ENCODE data around the gene IFNA14.
A peak's percentile ranks its signal among the peaks of the same experiment; 100 is the strongest.
"Not testable (repeated sequence)": the region's sequence is repeated elsewhere in the genome, so short reads cannot be mapped to it uniquely, and the experiment has no call there.

The IFNA14 gene

DNA sequence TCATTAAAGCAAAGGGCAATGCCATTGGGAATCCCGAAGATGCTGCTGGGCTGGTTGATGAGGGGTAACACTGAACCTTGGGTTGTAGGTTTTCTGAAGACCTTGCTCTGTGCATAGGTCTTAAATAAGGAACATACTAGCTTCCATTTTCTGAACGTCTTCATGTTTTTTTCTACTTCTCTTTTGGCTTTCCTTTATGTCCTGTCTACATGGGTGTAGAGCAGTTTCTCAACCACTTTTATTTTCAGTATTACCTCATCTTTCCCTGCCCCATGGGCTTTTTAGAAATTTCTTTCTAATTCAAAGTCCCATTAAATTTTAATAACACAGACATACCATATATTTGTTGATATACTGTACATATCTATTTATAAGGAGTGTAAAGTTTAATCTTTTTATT is at the start of gene IFNA14:
Gene IFNA14, minus strand, starts transcription at position 95 of the 400 bp plus-strand sequence. Its CDS starts 70 bp downstream, at position 25.
- no peak for DNase-seq

DNA sequence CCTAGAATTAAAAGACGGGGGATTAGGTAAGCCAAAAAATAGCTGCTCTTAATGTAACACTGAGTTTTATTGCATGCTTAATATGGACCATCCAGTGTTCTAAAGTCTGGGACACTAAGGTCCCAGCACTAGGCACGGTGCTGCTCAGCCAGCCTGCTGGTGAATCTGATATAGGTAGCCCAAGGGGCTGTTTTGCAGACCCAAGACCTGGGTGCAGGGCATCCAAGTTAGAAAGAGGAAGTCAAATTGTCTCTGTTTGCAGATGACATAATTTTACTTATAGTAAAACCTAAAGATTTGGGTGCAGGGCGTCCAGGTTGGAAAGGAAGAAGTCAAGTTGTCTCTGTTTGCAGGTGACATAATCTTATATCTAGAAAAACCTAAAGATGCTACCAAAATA is 47.5 kb upstream of the IFNA14 start:
- no peak for DNase-seq

DNA sequence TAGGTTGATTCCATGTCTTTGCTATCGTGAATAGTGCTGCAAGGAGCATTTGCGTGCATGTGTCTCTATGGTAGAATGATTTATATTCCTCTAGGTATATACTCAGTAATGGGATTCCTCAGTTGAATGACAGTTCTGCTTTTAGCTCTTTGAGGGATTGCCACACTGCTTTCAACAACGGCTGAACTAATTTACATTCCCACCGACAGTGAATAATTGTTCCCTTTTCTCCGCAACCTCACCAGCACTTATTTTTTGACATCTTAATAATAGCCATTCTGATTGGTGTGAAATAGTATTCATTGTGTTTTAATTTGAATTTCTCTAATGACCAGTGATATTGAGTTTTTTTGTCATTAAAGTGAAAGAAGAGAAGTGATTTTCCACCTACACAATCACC is 46.9 kb upstream of the IFNA14 start:
- no peak for DNase-seq

DNA sequence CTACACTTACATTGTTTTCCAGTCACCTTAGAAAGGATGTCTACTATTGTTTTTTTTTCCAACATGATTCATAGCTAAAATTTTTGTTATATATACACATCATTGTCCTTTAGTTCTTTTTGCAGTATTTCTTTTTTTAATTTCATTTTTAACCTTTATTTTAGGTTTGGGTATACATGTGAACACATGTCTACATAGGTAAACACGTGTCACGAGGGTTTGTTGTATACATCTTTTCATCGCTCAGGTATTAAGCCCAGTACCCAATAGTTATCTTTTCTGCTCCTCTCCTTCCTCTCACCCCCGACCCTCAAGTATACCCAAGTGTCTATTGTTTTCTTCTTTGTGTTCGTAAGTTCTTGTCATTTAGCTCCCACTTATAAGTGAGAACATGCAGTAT is 46.3 kb upstream of the IFNA14 start:
- DNase-seq = no peak

DNA sequence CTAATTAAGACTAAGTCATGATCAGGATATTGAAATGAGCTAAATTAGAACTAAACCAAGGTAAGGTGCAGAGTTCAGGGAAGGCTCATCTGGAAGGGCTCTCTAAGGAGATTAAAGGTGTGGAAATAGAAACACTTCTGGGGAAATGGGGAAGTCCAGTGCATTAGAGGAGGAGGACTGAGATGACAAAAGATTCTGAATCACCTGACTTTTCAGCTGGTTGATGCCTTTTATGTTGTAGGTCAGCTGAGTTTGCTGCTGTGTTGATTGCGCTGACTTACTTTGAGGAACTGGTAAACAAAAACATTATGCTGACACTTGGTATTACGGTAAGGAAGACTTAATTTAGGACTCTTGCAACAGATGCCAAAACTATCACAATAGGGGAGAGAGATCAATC is 41.5 kb upstream of the IFNA14 start:
- DNase-seq = no peak

DNA sequence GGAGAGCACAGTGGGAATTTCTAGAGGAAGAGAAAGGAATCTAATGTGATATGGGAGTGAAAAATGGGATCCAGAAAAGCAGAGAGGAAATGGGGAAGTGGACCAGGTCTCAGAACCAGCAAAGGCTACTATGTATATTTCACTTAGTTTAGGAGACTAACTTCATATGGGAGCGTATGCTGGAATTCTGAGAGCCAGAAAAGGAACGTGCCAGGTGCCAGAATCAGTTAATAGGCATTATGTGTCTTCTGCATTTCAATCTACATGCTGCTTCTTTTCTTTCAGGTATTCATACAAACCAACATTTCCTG is 28.5 kb upstream of the IFNA14 start:
- DNase-seq = no peak

DNA sequence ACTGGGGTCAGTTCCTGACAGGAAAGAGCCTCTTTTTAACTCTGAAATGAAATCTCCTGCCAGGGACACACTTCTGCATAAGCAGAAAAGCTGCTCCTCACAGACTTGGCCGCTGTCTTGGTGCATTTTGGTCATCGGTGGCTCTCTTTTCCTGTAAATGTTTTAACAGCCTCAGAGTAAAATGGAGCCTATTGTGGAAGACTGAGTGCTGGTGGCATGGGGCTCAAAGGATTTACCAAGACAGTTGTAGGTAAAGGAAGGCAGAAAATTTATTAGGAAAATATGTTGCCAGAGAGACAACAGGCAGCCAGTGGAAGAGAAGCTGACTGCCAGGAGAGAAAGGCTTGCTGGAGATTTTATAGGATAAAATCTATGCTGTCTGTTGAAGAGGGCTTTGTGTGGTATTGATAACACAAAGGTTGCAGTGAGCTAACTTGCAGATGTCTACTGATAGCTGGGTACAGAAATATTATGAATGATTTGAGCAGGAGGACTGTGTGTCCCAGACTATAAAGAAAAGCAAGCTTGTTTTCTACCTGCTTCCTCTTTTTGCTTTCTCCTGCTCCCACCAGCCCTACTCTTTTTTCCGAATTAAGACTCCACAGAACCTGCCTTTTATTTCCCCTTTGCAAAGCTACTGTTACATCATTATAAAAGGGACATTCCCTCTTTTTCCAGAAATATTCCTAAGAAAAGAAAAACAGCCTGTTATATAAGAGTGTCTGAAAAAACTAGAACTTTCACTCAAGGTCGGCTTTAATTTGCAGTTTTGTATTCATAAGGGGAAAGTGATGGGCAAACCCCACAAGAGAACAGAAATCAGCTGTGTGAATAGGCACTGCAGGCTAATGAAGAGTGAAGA is 27.9 kb upstream of the IFNA14 start:
- DNase-seq = no peak

DNA sequence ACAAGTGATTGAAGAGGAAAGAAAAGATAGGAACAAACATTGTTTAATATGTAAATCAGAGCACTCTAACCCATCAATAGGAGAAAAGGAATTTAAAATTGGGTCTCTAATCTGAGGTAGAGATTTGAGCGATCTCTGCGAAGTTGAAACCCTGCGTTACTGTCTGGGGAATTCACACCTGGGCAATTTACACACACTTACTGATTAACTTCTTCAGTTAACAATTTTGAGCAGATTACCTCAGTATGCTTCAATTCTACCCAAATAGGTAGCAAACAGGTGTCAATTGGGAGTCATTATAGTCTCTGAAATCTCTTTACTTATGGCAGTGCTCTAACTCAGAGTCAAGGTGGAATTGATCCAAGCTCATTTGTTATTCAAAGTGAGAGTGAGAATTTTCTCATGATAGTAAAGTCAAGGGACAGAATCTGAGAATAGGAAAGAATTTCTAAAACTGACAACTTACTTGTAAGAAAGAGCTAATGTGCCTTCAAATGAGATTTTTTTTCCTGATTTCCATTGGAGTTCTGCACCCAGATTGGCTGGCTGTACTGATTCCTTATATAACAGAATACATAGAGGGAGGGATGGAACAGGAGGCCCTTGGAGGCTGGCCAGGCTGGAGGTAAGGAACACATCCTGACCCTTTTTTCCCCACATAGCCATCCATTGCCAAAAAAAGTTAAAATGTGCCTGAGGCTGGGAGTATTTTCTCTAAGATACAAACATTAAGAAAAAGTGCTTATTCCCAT is 27.1 kb upstream of the IFNA14 start:
- no peak for DNase-seq

DNA sequence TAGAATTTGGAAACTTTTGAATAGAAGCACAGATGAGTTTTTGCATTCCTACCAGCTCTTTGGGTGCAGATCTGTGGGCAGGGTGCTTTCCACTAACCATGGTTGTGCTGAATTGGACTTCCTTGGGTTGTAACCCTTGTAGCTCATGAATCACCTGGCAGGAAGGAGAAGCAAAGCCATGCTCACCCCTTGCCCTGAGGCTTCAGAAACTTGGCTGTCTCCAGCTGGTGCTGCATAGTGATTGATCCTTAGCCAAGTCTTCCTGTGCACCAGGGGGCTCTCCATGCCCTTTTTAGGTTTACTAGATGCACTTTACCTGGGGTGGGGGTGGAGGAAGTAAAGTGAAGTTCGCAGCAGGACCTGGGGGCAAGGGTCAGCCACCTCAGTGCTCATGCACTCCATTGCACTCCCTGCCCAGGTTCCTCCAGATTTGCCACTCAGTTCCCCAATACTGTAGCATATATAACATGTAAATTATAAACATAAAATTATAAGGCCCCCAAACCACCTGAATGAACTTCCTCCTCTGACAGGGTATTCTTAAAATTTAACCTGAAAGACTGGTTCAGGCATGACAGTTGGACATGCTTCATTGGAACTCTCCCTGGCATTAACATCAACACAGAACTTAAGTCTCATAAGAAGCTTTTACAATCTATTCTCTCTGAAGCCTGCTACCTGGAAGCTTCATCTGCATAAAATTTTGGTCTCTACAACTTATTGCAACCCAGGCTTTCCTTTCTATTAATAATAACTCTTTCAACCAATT is 25.8 kb upstream of the IFNA14 start:
- no peak for DNase-seq

DNA sequence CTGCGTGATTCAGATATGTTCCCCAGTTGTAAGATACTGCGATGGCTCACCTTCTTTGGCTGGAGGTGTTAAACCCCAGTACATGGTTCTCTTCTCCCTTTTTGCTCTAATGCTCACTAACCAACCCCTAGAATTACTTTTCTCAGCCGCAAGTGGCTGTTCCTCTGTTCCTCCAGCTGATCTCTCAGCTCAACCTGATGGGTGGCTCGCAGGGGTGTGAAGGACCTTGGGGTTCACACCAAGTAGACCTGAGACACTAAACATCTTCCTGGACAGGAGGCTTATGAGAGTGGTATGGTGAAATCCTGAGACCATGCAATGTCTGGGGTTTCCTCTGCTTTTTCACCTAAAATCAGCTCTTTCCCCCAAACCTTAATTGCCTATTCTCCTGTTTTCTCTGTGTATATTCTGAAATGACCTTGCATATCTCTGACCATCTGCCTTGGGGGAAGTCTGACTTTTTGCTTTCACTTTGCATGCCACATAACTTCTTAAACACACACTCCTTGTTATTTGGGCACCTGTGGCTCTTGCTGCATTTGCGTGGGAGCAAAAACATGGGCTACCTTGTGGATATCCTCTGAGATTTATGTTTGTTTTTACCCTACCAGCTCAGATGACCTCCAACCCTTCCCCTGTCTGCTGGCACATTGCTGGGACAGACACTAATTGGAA is 15.9 kb upstream of the IFNA14 start:
- no peak for DNase-seq

DNA sequence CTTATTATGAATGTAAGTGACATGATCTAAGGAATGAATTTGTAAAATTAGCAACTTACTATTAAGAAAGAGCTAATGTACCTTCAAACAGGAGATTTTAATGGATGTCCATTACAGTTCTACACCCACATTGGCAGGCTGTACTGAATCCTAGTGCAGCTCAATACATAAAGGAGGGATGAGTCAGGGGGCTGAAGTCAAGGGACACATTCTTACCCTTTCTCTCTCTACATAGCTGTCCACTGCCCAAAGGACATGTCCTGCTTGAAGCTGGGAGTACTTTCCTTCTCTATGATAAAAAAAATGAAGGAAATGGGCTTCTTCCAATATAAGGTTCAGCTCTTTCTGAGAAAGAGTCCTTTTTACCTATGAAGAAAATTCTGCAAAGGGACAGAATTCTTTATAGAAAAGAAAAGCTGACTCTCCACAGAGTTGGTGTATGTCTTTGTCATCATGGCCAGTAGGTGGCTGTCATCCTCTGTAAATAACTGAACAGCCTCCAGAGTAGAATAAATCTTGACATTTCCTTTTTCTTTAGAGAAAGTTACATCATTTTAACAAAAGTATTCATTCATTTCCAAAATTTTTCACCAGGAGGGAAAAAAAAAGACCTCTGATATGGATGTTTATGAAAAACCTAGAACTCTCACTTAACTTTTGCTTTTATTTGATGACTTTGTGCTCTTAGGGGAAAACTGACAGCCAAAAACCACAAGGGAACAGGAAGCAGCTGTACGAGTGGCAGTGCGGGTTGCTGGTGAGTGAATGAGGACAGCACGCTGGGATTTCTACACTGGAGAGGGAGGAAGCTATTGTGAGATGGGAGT is 13.1 kb upstream of the IFNA14 start:
- DNase-seq = peak in 1 of 2 experiments; percentile 22

DNA sequence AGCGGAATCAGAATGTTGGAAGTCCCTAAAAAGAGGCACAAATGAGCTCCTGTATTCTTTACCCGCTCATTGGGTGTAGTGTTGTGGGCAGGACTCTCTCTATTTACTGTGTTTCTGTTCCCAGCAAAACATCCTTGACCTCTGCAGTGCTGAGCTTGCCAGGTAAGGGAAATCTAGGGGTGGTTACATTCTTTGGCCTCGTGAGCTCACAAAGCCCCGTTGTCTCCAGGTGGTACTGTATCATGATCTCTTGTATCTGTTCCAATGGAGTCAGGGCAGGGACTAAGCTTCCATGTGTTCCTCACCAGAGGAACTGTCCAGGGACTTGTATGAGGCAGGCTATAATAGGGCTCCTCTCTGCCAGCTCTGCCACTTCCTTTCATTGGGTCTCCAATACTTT is 11.8 kb upstream of the IFNA14 start:
- DNase-seq = no peak

DNA sequence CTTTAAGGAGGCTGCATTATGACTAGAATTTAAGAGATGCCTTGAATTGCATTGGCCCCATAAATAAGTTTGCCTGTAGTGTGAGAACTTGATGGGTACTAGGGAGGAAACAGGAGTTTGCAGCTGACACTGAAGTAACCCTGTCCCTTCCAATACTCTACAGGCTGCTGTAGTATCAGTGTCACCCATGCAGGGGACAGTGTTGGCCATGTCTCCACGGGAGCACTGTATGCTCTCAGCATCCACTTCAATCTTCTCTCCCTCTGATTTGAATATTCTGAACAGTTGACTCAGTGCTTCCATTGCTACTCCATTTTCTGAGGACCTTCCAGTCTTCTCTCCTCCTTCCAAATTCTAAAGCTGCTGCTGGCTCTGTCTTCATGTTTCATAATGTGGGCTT is 11.4 kb upstream of the IFNA14 start:
- DNase-seq = no peak

DNA sequence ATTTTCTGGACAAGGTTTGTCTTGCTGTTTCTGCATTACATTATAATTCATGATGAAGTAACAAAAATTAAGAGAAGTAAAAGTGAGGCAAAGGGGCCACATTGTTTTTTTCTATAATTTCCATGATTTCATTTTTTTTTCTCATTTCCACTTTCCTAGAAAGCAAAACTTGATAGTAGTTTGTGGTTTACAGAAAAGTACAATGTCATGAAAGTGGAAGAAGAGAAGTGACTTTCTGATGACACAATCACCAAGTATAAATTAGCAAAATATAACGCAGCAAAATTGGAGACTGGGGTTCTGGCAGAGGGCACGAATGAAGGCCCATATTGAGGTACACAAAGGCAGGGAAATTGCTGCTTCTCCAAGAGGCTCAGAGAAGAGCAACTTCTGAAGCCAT is 5.0 kb upstream of the IFNA14 start:
- DNase-seq = no peak

DNA sequence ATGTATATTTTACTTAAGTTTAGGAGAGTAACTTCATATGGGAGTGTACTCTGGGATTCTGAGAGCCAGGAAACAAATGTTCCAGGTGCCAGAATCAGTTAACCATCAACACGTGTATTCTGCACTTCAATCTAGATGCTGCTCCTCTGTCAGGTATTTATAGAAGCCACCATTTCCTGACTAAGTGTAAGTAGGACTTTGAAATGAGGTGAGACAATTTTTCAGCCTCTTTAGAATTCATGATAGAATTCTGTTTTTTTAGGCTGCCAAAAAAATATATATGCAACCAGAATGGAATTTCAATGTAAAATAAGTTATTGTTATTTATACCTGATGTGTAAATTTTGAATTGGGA is 3.5 kb downstream of the IFNA14 start:
- DNase-seq = not testable (repeated sequence)

DNA sequence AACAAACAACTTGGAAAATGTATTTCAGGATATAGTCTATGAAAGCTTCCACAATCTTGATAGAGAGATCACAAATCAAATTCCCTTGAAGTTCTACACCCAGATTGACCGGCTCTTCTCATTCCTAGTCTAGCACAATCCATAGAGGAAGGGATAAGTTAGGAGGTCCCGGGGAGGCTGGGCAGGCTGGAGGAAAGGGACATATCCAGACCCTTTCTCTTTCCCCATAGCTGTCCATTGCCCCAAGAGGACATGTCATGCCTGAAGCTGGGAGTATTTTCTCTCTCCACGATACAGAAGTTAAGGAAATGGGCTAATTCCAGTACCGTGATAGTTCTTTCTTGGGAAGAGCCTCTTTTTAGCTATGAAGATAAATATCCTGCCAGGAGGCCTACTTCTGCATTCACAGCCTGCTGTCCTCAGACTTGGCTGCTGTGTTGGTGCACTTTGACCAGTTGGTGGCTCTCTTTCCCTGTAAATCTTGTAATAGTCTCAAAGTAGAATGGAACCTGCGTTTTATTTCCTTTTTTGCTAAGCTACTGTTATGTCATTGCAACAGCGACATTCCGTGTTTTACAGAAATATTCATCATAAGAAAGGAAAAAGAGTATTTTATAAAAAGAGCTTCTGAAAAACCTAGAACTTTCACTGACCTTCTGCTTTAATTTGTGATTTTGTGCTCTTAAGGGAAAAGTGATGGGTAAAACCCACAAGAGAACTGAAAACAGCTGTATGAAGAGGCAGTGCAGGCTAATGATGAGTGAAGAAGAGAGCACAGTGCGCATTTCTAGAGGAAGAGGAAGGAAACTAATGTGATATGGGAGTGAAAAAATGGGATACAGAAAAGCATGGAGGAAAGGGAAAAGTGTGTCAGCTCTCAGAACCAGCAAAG is 4.1 kb downstream of the IFNA14 start:
- peak in 1 of 2 experiments; percentile 1 for DNase-seq

DNA sequence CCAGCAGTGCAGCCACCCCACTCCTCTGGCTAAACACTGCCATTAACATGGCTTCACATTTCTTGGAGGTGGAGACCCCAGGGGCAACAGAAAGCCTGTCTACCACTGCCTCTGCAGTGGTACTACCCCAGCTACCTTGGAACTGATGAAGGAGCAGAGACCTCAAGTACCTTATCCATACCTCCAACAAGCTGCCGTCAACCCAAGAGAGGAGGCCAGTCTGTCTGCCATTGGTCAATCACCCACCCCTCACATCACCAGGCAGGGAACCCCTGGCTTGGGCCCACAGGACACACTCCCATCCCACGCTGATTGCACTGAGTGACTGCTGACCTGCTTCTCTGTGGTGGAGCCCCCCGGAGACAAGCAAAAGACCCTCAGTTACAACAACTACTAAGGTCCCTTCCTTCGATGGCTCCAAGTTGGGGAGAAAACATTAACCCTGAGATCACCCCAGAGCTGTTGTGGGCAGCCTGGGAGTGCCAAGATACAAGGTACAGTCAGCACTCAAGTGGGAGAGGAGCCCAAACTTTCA is 5.6 kb downstream of the IFNA14 start:
- no peak for DNase-seq

DNA sequence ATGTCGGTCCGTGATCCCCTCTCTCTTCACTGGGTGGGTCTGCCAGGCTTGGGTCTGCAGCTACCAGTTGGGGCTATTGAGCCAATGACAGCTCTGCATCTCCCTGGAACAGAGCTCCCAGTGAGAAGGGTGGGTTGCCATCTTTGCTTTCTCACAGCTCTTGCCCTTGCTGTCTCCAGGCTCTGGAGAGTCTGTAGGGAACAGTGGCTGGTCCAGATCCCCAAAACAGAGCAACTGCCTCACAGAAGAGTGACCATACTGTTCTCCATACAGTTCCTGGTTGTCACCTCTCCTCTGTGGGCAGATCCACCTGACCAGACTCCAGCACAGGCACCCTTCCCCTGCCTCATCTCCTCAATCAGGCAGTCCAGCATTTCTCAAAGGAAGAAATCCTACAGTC is 6.5 kb downstream of the IFNA14 start:
- DNase-seq = no peak

DNA sequence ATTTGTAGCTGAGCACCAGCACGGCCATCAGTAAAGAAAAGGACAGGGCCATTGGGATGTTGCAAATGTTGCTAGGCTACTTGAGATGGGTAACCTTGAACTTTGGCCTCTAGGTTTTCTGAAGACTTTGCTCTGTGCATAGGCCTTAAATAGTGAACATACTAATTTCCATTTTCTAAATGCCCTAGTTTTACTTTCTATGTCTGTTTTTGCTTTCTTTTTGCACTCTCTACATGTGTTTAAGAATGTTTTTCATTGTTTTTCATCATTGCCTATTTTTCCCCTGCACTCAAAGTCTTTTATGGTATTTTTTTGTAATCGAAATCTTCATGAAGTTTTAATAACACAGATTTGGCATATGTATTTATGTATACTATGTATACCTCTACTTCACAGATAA is 11.7 kb downstream of the IFNA14 start, which contains the start of gene IFNA17:
Gene IFNA17, minus strand, starts transcription at position 101 of the 400 bp plus-strand sequence. Its CDS starts 49 bp downstream, at position 52.
- no peak for DNase-seq

DNA sequence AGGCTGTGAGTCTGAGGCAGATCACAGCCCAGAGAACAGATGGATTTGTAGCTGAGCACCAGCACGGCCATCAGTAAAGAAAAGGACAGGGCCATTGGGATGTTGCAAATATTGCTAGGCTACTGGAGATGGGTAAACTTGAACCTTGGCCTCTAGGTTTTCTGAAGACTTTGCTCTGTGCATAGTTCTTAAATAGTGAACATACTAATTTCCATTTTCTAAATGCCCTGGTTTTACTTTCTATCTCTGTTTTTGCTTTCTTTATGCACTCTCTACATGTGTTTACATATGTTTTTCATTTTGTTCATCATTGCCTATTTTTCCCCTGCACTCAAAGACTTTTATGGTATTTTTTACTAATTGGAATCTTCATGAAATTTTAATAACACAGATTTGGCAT is 22.6 kb downstream of the IFNA14 start, which contains the start of gene IFNA16:
Gene IFNA16, minus strand, starts transcription at position 101 of the 400 bp plus-strand sequence. Its CDS starts 6 bp downstream, at position 95.
- DNase-seq = not testable (repeated sequence)

All from SHP77 (cell line).